A549 (cell line): ENCODE data around the gene HLTF. TPM values are rescaled to one million over a fixed set of nuclear protein-coding genes. Genes with fewer than 3 reads are reported as not detected.

Source experiments
- ATAC-seq, 2 experiments: fragments of 200-7000 bp in 1 of 2; fragments of >200 bp in 1 of 2; cut with Nextera tagmentation in 1 of 2; cut with Tn5 transposase in 1 of 2; 3 replicates each; pipeline versions ENCODE4 v1.8.0 to v1.9.1; 2018 to 2020; ENCODE audit warnings: mild to moderate bottlenecking in 1 of 2, moderate library complexity in 1 of 2
- CTCF ChIA-PET: fragments of 300-600 bp; sonication (Branson Sonifier 250); formaldehyde crosslinking; extraction: SDS; loops from one replicate; lab custom pipeline; 2021; ENCODE audit warnings: antibody characterized with exemption, inconsistent platforms; lab: Yijun Ruan, JAX
- POLR2A ChIA-PET: fragments of 350-600 bp; formaldehyde crosslinking; extraction: SDS; loops from one replicate; lab custom pipeline; 2021; ENCODE audit warnings: antibody characterized with exemption, inconsistent platforms; lab: Yijun Ruan, JAX
- DNase-seq, 2 experiments: peaks; one replicate each; pipeline versions ENCODE4 v3.0.0 to v3.0.0-alpha.2; 2011 to 2016; ENCODE audit warnings: low read depth in 1 of 2, low spot score in 1 of 2
- FAIRE-seq: peaks from 2 replicates; lab custom pipeline; 2011; peaks lifted over from hg19 to GRCh38; lab: Jason Lieb, UNC
- H3K27ac ChIP-seq, 2 experiments: fragments of >200 bp; sonication (Bioruptor Twin); formaldehyde crosslinking; 3 replicates each; pipeline ENCODE4 v1.5.1; 2016 to 2017
- H3K4me1 ChIP-seq: fragments of >200 bp; sonication (Bioruptor Twin); formaldehyde crosslinking; 3 replicates; pipeline ENCODE4 v1.6.1; 2016
- H3K4me2 ChIP-seq: fragments of >200 bp; sonication (Bioruptor Twin); formaldehyde crosslinking; 3 replicates; pipeline ENCODE4 v1.6.1; 2016
- H3K4me3 ChIP-seq: fragments of >200 bp; sonication (Bioruptor Twin); formaldehyde crosslinking; 3 replicates; pipeline ENCODE4 v1.5.1; 2016
- H3K9me3 ChIP-seq: fragments of >200 bp; sonication (Bioruptor Twin); formaldehyde crosslinking; 3 replicates; pipeline ENCODE4 v1.6.1; 2016
- CBX2 ChIP-seq: fragments of 200-600 bp; sonication (generic); IDR thresholded peaks from 2 replicates; pipeline ENCODE4 v1.6.1; 2016; ENCODE audit warnings: low read depth, mild to moderate bottlenecking, borderline replicate concordance
- CBX8 ChIP-seq: fragments of 200-600 bp; sonication (generic); IDR thresholded peaks from 2 replicates; pipeline ENCODE4 v1.6.1; 2016
- CEBPB ChIP-seq, 2 experiments: fragments of >200 bp in 1 of 2; sonication (Bioruptor Twin) in 1 of 2; formaldehyde crosslinking in 1 of 2; IDR thresholded peaks; 2 replicates each; pipeline ENCODE4 v1.6.1; 2012 to 2016
- CHD4 ChIP-seq: fragments of 200-600 bp; sonication (generic); IDR thresholded peaks from 2 replicates; pipeline ENCODE4 v1.6.1; 2016; ENCODE audit warnings: antibody characterized with exemption, mild to moderate bottlenecking, borderline replicate concordance
- EHF ChIP-seq: fragments of 250-450 bp; sonication (Bioruptor Pico); IDR thresholded peaks from 2 replicates; pipeline ENCODE4 v1.5.0; 2020; ENCODE audit warnings: mild to moderate bottlenecking
- EHMT2 ChIP-seq: fragments of 200-600 bp; sonication (generic); IDR thresholded peaks from 2 replicates; pipeline ENCODE4 v1.6.1; 2016; ENCODE audit warnings: antibody characterized with exemption, low read depth, mild to moderate bottlenecking, moderate library complexity
- ELK1 ChIP-seq: fragments of 150-350 bp; IDR thresholded peaks from 2 replicates; pipeline ENCODE4 v1.6.1; 2014; ENCODE audit warnings: low read depth, mild to moderate bottlenecking, low read length
- FOSB ChIP-seq: fragments of 250-450 bp; sonication (Bioruptor Pico); IDR thresholded peaks from 2 replicates; pipeline ENCODE4 v1.5.0; 2020; ENCODE audit warnings: mild to moderate bottlenecking, moderate library complexity
- FOSL2 ChIP-seq, 2 experiments: fragments of 450-650 bp in 1 of 2; fragments of >200 bp in 1 of 2; sonication (Bioruptor Twin) in 1 of 2; formaldehyde crosslinking; IDR thresholded peaks; 2 replicates each; pipeline versions ENCODE4 v1.5.0 to v1.6.1; 2016 to 2020; ENCODE audit warnings: mild to moderate bottlenecking in 1 of 2, moderate library complexity in 1 of 2
- FOXS1 ChIP-seq: fragments of 250-450 bp; sonication (Bioruptor Pico); IDR thresholded peaks from 2 replicates; pipeline ENCODE4 v1.5.0; 2020; ENCODE audit warnings: mild to moderate bottlenecking, moderate library complexity
- KDM5A ChIP-seq: fragments of 200-600 bp; sonication (generic); IDR thresholded peaks from 2 replicates; pipeline ENCODE4 v1.6.1; 2016; ENCODE audit warnings: antibody characterized with exemption, mild to moderate bottlenecking
- MAFK ChIP-seq: fragments of 450-650 bp; IDR thresholded peaks from 2 replicates; pipeline ENCODE4 v1.6.1; 2014; ENCODE audit not compliant: partially characterized antibody
- MYC ChIP-seq: IDR thresholded peaks from 2 replicates; pipeline ENCODE4 v1.6.1; 2012; ENCODE audit warnings: mild to moderate bottlenecking, inconsistent platforms, low read length, improper control_type of control experiment, borderline replicate concordance
- NFE2L2 ChIP-seq: fragments of 150-350 bp; conservative IDR thresholded peaks from 2 replicates; pipeline ENCODE4 v1.6.1; 2014; ENCODE audit warnings: low read length
- PBX3 ChIP-seq: IDR thresholded peaks from 2 replicates; pipeline ENCODE4 v1.6.1; 2012
- PHF8 ChIP-seq: fragments of 200-600 bp; sonication (generic); IDR thresholded peaks from 2 replicates; pipeline ENCODE4 v1.6.1; 2016; ENCODE audit warnings: low read depth, mild to moderate bottlenecking, antibody characterized with exemption, moderate library complexity, borderline replicate concordance
- REST ChIP-seq: fragments of 200-600 bp; sonication (generic); IDR thresholded peaks from 2 replicates; pipeline ENCODE4 v1.6.1; 2016; ENCODE audit warnings: antibody characterized with exemption, mild to moderate bottlenecking, moderate library complexity
- TFCP2L1 ChIP-seq: fragments of 250-450 bp; sonication (Bioruptor Pico); IDR thresholded peaks from 2 replicates; pipeline ENCODE4 v1.5.0; 2021; ENCODE audit warnings: mild to moderate bottlenecking
- WGBS: methylation state at CpG from one replicate; pipeline ENCODE4 v1.1.6; 2017; ENCODE audit errors: missing lambda C conversion rate; 5-methylcytosine and 5-hydroxymethylcytosine counted together
- polyA plus RNA-seq, 4 experiments: library from polyadenylated mRNA; depleted of rRNA in 3 of 4; stranded (reverse); fragments of >200 nt; fragmentation: RNase III in 1 of 4; extraction: RNeasy Plus Mini Kit Qiagen cat#74134 plus additional on column Dnase treatment in 1 of 4; gene quantifications; 2 replicates in 3 of 4; 3 replicates in 1 of 4; pipeline ENCODE4 v1.2.3, GENCODE V29; 2011 to 2017
- TF ChIP-seq, protein P1 (sequence below): fragments of >200 bp; sonication (Bioruptor Twin); formaldehyde crosslinking; IDR thresholded peaks from 3 replicates; pipeline ENCODE4 v1.5.1; 2016

The HLTF gene
- polyA plus RNA-seq, 2 of the 4 experiments (the other 2 are of a cell fraction): 26.7 to 61.6 TPM

DNA sequence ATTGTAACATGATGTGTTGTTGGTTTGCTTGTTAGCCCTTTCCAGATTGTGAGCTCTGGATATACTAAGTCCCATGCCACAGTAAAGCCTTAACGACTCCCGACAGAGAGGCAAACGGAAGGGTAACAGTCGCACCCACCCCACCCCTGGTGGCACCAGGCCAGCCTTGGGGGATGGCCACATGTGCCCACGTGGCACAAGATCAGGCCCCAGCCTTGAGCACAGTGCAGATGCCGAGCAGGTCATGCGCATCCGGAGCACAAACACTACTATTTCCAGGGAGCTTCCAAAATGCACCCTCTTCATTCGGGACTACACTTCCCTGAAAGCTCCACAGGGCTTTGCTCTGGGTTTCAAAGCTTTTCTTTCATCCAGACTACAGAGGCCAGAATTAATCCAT, 32.4 kb upstream of the HLTF start:
- POLR2A ChIA-PET: no interaction called here

DNA sequence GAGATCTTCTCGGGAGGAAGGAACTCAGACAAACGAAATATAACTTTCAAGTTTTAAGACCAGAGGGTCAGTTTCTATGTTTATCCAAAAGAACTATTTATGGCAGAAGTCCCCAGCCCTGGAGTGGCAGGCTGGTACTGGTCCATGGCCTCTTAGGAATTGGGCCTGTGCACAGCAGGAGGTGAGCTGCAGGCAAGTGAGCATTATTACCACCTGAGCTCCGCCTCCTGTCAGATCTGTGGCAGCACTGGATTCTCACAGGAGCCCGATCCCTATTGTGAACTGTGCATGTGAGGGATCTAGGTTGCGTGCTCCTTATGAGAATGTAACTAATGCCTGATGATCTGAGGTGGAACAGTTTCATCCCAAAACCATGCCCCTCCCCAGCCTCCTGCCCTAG, 28.8 kb upstream of the HLTF start:
- DNase-seq (no peak), ATAC-seq (no peak), FAIRE-seq (no peak)
- Histone ChIP-seq H3K4me3 (no peak overlapping the region), H3K4me1 (no peaks in the 10 kb centered on the region), H3K4me2 (no peak overlapping the region), H3K27ac (no peak overlapping the region), H3K9me3 (no peaks in the 10 kb centered on the region)
- TF ChIP-seq NFE2L2 (no peak), MYC (no peak), FOSL2 (IDR thresholded peaks at IDR 0.05) (no peak), FOSL2 (CRISPR knock-in tag; IDR thresholded peaks at IDR 0.05) (no peak), CBX8 (no peak), CBX2 (no peak), PHF8 (no peak), FOXS1 (CRISPR knock-in tag) (no peak), PBX3 (no peak), ELK1 (no peak), CHD4 (no peak), CEBPB (IDR thresholded peaks at IDR 0.05) (no peak), TFCP2L1 (no peak)
- 85% methylated on average over 3 of the region's 5 CpGs for WGBS
- CTCF ChIA-PET: no interaction called here
- POLR2A ChIA-PET: no interaction called here

More for the DNA sequence above, 32.4 kb upstream of the HLTF start:
- Histone ChIP-seq H3K27ac (peak overlapping the region in 1 of 2 experiments; percentile 35; a peak in 1 of 6 replicates), H3K4me1 (peaks cover 12% of the 10 kb centered on the region), H3K9me3 (no peaks in the 10 kb centered on the region), H3K4me2 (no peak overlapping the region), H3K4me3 (no peak overlapping the region)
- CTCF ChIA-PET: interaction anchor here (1.1 to 8.3 kb wide), 15 partner anchors 9 to 383 kb away, joined by 3 to 114 read pairs (median 16); partner anchors contain the start of gene TM4SF18
- 66% methylated on average over 9 of the region's 9 CpGs for WGBS
- ATAC-seq: no peak
- FAIRE-seq: no peak
- TF ChIP-seq CBX8 (no peak), REST (no peak), KDM5A (no peak), MAFK (no peak), FOSB (no peak), FOSL2 (IDR thresholded peaks at IDR 0.05) (no peak), FOSL2 (CRISPR knock-in tag; IDR thresholded peaks at IDR 0.05) (no peak), EHF (CRISPR knock-in tag) (no peak), EHMT2 (no peak)
- TF ChIP-seq, protein P1, sequence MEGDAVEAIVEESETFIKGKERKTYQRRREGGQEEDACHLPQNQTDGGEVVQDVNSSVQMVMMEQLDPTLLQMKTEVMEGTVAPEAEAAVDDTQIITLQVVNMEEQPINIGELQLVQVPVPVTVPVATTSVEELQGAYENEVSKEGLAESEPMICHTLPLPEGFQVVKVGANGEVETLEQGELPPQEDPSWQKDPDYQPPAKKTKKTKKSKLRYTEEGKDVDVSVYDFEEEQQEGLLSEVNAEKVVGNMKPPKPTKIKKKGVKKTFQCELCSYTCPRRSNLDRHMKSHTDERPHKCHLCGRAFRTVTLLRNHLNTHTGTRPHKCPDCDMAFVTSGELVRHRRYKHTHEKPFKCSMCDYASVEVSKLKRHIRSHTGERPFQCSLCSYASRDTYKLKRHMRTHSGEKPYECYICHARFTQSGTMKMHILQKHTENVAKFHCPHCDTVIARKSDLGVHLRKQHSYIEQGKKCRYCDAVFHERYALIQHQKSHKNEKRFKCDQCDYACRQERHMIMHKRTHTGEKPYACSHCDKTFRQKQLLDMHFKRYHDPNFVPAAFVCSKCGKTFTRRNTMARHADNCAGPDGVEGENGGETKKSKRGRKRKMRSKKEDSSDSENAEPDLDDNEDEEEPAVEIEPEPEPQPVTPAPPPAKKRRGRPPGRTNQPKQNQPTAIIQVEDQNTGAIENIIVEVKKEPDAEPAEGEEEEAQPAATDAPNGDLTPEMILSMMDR: no peak
- DNase-seq: no peak
